Tibial nerve (tissue), 4 donors: ENCODE measurements around the gene WDR1.

Experiments
- EP300 ChIP-seq, 2 donors: sonication (generic); formaldehyde crosslinking; IDR thresholded peaks; one replicate each; pipeline ENCODE4 v1.6.1; 2017; ENCODE audit warnings: antibody characterized with exemption in 2 of 2, mild to moderate bottlenecking in 1 of 2
- TF ChIP-seq, protein P1 (sequence below), 5 experiments: fragments of 200-600 bp in 3 of 5; fragments of 450-650 bp in 2 of 5; sonication (generic) in 3 of 5; IDR thresholded peaks; one replicate each; pipeline ENCODE4 v1.5.1; 2016 to 2019; ENCODE audit warnings: antibody characterized with exemption in 5 of 5, mild to moderate bottlenecking in 3 of 5, moderate library complexity in 2 of 5

DNA sequence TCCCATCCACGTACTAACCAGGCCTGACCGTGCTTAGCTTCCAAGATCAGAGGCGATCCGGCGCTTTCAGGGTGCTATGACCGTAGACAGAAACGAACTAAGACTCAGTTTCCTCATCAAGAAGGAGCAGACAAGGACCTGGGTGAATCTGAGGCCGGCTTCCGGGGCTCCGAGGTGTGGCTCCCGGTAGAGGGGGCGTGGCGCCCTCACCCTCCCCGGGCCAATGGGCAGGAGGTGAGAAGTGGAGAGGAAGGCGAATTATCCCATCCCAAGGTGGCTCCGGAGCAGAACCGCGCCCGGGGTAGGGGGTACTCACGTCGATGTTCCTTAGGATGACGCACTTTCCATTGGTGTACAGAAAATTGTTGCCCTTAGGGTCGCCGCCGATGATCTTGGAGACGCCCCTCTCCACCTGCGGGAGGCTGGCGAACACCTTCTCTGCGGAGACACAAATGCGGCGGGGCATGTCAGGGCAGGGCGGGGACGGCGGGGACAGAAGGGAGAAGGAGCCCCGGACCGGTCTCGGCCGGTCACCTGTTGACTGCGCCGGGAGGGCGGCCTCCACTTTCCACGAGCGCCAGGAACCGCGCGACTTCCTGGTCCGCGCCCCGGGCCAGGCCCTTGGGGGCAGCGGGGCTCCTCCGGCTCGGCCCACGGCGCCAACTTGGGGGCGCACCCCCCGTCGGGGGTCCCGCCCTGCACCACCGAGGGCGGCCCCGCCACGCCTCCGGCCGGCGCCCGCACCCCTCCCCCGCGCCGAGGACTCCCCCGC, 616 bp downstream of the WDR1 start:
- TF ChIP-seq, protein P1, sequence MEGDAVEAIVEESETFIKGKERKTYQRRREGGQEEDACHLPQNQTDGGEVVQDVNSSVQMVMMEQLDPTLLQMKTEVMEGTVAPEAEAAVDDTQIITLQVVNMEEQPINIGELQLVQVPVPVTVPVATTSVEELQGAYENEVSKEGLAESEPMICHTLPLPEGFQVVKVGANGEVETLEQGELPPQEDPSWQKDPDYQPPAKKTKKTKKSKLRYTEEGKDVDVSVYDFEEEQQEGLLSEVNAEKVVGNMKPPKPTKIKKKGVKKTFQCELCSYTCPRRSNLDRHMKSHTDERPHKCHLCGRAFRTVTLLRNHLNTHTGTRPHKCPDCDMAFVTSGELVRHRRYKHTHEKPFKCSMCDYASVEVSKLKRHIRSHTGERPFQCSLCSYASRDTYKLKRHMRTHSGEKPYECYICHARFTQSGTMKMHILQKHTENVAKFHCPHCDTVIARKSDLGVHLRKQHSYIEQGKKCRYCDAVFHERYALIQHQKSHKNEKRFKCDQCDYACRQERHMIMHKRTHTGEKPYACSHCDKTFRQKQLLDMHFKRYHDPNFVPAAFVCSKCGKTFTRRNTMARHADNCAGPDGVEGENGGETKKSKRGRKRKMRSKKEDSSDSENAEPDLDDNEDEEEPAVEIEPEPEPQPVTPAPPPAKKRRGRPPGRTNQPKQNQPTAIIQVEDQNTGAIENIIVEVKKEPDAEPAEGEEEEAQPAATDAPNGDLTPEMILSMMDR (IDR thresholded peaks at IDR 0.05) = no peak
- TF ChIP-seq EP300 (IDR thresholded peaks at IDR 0.05) = no peak
